ENCODE measurements around the gene ADM.

ADM gene

DNA sequence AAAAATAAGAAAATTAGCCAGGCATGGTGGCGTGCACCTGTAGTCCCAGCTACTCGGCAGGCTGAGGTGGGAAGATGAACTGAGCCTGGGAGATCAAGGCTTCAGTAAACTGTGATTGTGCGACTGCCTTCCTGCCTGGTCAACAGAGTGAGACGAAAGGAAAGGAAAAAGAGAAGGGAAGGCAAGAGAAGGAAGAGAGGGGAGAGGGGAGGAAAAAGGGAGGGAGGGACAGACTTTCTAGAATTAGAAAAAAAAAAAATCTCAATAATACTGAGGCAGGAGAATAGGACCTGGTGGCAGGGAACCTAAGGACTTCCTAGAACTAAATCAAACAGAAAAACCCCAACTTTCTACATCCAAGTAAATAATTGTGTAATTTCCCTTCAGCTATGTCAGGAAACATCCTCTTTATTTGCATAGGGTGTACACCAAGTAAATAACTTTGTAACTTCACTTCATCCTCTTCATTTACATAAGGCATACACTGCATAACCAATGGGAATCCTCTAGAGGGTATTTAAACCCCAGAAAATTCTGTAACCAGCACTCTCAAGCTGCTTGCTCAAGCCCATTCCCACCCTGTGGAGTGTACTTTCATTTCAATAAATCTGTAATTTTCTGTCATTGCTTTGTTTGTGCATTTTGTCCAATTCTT, 19.6 kb upstream of the ADM start:
- TF ChIP-seq, protein P1, sequence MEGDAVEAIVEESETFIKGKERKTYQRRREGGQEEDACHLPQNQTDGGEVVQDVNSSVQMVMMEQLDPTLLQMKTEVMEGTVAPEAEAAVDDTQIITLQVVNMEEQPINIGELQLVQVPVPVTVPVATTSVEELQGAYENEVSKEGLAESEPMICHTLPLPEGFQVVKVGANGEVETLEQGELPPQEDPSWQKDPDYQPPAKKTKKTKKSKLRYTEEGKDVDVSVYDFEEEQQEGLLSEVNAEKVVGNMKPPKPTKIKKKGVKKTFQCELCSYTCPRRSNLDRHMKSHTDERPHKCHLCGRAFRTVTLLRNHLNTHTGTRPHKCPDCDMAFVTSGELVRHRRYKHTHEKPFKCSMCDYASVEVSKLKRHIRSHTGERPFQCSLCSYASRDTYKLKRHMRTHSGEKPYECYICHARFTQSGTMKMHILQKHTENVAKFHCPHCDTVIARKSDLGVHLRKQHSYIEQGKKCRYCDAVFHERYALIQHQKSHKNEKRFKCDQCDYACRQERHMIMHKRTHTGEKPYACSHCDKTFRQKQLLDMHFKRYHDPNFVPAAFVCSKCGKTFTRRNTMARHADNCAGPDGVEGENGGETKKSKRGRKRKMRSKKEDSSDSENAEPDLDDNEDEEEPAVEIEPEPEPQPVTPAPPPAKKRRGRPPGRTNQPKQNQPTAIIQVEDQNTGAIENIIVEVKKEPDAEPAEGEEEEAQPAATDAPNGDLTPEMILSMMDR (IDR thresholded peaks at IDR 0.05): no peak

DNA sequence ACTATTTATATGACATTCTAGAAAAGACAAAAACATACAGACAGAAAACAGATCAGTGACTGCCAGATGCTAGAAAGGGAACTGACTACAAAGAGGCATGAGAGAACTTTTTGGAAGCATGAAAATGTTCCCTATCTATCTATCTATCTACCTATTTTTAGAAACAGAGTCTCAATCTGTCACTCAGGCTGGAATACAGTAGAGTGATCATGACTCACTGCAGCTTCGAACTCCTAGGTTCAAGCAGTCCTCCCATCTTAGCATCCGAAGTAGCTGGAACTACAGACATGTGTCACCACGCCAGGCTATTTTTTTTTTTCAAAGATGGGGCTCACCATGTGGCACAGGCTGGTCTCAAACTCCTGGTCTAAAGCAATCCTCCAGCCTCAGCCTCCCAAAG, 17.7 kb upstream of the ADM start:
- TF ChIP-seq, protein P1 (IDR thresholded peaks at IDR 0.05): no peak

DNA sequence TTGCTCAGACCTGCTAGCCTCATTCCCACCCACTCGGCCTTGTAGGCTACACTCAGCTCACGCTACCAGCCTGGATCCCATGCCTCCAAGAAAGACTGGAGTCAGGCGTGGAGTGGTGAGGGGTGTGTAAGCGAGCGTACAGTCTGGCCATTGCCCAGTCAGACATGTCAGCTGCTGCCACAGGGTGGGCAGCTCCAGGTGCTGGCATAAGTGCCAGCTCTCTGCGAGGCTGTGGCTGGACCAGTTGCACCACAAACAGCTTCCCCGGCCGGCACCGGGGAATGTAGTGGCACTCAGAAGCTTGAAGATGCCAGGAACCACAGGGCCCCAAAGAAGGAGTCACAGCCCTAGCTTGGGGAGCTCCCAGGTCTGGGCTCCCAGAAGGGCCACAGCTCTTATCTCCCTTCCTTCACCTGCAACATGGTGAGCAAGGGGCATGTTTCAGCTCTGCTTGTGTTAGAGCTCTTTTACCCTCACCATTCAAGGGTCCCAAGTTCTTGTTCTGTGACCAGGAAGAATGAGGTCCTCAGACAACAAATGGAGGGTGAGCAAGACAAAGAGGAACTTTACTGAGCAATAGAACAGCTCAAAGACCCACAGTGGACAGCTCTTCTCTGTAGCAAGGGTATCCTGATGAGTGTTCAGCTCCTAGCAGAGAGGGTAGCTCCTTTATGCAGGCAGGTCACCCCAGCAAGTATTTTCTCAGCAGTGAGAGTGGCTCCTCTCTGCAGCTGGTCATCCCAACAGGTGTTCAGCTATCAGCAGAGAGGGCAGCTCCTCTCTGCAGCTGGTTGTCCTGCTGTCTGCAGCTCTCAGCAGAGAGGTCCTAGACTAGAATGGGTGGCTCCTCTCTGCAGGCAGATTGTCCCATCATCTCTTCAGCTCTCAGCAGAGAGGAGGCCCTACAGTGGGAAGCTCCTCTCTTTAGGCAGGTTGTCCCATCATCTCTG, 16.8 kb upstream of the ADM start:
- TF ChIP-seq, protein P1 (IDR thresholded peaks at IDR 0.05): no peak

DNA sequence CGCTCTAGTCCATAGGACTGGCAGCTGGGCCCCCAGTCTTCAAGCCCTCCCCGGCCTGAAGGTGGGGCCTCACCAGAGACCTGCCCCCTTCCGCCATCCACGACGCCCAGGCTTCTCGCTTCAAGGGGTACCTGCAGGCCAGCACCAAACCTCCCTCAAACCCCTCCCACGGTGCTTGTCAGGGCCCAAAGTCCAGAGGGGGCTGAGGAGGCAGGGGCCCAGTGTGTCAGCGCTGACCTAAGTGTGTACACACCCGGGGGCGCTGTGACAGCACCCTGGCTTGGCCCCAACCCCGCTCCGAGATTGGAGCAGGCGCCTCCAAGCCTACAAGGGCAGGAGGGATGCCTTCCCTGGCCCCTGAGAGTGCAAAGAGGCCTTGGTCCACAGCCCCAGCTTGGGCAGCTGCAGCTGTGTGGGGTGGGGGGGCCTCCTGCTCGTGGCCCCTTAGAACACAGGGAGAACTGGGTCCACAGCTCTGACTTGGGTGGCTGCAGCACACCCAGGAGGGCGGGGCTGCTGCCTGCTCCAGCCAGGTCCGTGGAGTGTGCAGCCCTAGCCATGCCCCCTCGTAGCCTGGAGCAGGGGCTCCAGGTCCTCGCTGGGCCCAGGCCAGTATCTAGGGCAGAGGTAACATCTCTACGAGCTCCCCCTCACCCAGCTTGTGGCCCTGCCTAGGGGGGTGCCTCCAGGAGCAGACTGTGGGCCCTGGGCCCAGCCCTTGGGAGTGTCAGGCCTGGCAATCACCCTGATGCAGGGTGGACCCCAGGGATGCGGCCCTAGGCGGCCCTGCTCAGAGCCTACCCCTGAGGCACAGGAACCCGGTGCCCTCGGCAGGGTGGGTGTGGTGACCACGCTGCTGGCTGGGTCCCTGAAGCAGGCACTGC, 15.8 kb upstream of the ADM start:
- TF ChIP-seq, protein P1 (IDR thresholded peaks at IDR 0.05): no peak

DNA sequence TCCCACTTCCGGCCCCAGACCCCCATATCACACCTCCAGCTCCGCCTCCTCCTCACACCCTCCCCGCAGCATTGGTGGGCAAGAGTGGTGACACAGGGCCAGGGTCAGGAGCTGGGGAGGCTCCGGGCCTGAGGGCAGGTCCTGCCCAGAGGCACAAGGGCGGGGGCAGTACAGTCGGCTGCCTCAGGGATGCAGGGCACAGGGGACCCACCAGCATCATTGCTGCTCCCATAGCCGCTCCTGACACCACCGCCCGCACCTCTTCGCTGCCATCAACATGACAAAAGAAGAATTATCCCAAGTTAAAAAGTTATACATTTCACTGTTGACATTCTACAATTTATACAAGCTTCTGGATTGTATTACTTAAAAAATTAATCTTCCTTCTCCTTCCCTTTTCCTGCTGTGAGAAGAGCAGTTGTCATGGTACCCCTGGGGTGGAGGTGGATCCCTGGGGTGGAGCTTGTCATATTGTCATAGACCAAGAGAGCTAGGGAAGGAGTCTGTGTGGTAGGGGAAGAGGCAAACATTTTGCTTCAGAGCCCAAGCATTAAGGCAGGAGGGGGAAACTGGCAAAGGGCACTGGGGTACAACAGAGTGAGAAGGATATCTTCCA, 15.0 kb upstream of the ADM start:
- TF ChIP-seq, protein P1 (IDR thresholded peaks at IDR 0.05): no peak

DNA sequence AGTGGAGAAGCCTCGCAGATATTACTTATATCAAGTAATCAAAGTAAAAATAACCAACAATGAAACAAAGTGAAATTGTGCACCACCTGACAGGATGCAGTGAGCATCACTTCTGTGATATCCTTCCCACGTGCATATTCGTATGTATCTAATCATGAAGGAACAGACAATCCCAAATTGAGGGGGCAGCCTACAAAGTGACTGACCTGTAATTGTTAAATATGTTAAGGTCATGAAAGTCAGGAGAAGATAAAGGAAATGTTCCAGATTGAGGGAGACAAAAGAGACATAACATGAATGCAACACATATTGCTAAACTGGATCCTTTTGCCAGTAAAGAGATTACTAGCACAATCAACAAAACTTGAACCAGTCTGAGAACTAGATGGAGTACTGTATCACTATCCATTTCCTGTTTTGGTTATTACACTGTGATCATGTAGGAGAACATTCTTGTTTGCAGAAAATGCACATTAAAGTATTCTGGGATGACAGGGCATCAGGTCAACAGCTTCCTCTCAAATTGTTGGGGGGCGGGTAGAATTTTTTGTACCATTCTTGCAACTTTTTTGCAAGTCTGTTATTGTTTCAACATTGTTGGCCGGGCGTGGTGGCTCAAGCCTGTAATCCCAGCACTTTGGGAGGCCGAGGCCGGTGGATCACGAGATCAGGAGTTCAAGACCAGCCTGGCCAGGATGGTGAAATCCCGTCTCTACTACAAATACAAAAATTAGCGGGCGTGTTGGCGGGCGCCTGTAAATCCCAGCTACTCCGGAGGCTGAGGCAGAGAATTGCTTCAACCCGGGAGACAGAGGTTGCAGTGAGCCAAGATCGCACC, 12.9 kb upstream of the ADM start:
- TF ChIP-seq, protein P1 (IDR thresholded peaks at IDR 0.05): no peak
